GM21576 (cell line): ENCODE measurements around the gene OPCML.

Source experiments
- ATAC-seq: cut with Tn5 transposase; IDR thresholded peaks from one replicate; pipeline ENCODE4 v1.9.1; 2021; ENCODE audit warnings: mild to moderate bottlenecking, moderate library complexity; ENCODE audit not compliant: unreplicated experiment

OPCML gene

DNA sequence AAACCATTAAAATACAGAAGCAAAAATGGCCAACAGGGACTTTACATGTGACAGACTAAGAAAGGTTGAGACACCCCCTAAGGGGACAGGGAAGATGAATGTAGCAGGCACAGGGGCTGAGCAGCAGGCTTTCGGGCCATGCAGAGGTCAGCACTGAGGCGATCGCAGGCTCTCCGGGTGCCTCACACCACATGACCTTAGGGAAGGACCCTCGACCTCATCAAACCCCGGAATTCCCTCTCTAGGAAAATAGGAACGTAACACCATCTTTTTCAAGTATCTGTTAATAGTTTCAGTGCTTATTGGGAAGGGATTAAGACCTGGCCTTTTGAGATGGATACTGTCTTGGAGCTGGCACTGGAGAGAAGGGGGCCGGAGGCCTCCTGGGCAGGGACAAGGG lies 27.4 kb downstream of the OPCML start:
- no peak for ATAC-seq

GRCh38 chr11:133503776-133504175 lies 28.5 kb downstream of the OPCML start:
- ATAC-seq: no peak

- ATAC-seq: no peak
Observed at GRCh38 chr11:133503236-133503635, 29.1 kb downstream of the OPCML start.

- ATAC-seq: no peak
Observed at GRCh38 chr11:133501643-133502539, 30.4 kb downstream of the OPCML start.

- ATAC-seq: no peak
Observed at GRCh38 chr11:133500936-133501335, 31.4 kb downstream of the OPCML start.

- no peak for ATAC-seq
Observed at GRCh38 chr11:133500435-133500834, 31.9 kb downstream of the OPCML start.

DNA sequence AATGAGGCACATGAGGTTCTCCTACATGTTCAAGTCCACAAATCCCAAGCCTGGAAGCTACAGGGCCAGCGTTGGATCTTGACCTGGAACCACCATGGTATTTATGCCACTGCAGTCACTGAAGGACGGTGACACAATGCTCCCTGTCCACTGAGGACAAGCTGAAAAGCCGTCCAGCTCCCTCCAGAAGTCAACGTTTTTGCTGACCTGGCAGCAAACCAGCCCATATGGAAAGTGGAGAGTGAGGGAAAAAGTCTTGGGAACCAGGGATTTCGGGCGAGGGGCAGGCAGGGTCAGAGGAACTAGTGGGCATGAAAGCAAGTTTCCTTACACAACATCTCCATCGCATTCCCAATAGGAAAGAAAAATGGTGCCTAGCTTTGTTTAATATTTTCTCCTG lies 33.3 kb downstream of the OPCML start:
- ATAC-seq: no peak

- no peak for ATAC-seq
Observed at GRCh38 chr11:133497477-133498140, 34.7 kb downstream of the OPCML start.

DNA sequence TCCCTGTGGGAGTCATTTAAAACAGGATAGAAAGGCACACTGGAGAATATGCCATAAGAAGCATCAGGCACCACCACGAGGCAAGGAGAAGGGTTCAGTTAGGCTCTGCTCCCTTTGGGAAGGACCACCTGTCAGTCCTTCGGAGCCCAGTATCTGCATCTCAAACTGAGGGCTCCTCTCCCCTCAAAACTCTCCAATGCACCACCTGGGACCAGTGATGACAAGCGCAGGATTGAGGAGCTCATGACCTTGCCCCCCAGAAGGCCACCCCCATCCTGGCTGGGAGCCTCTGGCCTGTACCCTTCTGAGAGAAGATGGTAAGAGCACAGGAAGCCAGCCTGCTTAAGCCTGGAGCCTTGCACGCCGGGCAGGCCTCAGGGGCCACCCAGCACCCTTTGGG lies 39.4 kb downstream of the OPCML start:
- ATAC-seq: no peak

GRCh38 chr11:133491680-133492383 lies 40.5 kb downstream of the OPCML start:
- ATAC-seq: no peak

GRCh38 chr11:133480722-133481121 lies 51.6 kb downstream of the OPCML start:
- ATAC-seq: no peak

DNA sequence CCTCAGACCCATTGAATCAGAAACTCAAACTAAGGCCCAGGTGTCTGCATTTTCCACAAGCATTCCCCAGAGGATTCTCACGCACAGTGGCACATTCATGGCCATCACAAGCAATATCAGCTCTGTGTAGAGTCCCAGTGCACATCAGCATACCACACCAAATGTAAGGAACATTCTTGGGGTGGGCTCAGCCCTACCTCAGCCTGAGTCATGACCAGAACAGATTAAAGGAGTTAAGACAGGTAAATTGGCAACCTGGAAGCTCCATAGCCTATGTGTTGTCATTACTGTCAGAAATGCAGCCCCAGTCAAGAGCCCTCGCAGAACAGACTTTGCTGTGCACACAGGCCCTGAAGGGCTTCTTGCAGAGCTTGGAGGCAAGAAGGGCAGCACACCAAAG lies 53.1 kb downstream of the OPCML start:
- no peak for ATAC-seq

DNA sequence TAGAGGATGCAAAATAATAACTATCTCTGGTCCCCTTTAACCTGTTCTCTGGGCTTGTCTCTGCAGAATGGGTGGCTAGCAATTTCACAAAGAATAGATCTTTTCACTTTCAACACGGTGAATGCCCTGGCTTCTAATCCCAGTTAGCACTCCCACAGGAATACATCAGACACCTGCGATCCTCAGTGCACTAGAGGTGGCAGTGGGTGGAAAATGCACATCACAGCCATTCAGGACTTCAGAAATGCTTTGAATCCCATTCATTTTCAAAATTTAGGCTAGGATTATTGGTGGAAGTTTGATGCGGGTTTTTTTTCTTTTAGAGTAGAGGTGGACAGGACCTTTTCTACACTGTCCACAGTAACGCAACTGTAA lies 55.1 kb downstream of the OPCML start:
- ATAC-seq: no peak

- no peak for ATAC-seq
Observed at GRCh38 chr11:133476570-133477250, 55.6 kb downstream of the OPCML start.

DNA sequence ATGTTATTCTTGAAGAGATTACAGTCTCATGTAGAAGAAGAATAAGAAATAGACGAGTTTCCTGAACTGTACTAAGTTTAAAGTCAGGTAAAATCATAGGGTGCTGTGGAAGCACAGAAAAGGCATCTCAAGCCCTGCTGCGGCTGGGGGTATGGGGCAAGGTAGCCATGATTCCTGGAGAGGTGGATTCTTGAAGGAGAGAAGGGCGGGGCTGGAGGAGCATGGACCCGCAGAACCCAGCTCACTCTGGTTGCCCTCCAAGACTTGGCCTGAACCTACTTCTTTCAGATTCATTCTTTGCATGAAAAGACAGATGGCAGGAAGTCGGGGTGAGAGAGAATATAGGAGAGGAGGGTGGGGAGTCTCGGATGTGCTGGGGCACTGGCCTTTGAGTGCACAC lies 57.8 kb downstream of the OPCML start:
- ATAC-seq: no peak

DNA sequence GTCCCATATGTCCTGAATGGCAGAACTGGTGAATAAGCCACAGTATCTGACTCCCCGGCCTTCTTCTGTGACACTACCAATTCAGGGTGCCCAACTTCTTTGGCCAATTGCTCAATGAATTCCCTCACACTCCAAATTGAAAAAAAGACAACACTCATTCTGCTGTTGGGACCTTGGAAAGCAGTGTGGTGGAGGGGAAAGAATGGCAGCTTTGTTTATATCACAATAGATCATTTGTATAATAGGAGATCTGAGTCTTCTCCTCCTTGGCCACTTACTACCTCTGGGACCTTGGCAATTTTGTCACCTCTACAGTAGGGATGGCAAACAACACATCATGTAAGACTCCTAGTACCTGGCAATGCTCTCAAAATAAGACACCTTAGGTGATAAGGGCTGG lies 64.6 kb downstream of the OPCML start:
- no peak for ATAC-seq

- no peak for ATAC-seq
Observed at GRCh38 chr11:133443206-133443747, 89.0 kb downstream of the OPCML start.

DNA sequence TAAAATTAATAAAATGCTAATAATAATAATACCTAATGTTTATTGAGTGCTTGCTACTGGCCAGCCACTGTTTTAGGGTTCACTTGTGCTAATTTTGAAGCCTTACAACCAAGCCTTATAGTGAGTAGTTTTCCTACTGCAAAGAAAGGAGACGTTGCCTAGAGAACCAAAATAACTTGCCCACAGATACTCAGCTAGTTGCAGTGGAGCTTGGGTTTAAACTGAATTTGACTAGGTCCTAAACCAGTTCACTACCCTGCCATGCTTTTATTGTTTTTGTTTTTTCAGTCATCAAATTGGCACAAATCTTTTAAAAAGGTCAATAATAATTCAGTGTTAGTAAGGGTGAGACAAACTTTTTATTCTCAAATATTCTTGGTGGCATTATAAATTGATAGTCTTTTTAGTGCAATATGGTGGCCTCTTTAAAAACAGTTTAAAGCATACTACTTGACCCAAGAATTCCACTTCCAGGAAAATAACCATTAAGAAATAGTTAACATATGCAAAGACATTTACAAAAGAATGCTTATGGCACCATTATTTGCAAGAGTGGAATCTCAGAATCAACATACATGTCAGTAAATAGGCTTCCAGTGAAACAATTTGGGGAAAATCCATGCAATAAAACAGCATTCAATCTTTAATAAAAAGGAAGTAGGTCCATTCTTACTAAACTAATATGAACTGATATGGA lies 90.2 kb downstream of the OPCML start:
- ATAC-seq: no peak

GRCh38 chr11:133425992-133426391 lies 106.3 kb downstream of the OPCML start:
- ATAC-seq: no peak

DNA sequence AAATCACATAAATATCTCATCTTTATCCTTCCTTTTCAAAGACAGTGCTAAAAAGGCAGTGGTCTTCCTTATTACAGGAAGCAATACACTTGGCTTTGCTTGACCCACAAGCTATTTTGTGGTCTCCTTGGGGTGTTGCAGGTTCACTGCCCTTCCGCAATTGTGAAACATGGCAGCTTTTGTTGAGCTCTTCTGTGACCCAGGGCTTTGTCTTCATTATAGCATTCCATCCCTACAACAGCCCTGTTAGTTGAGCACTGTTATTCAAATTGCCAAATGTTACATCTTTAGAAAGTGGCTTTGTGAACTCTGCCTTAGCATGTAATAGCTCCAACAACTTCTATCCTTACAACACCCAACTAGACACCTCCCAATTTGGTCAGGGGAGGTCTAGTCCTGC lies 107.1 kb downstream of the OPCML start:
- no peak for ATAC-seq
